HG02884 (cell line): ENCODE data around the gene GNG7.
"Not testable (repeated sequence)": the region's sequence is repeated elsewhere in the genome, so short reads cannot be mapped to it uniquely, and the experiment has no call there.

ENCODE experiments used
- ATAC-seq: cut with Tn5 transposase; IDR thresholded peaks from one replicate; pipeline ENCODE4 v1.9.1; 2021; ENCODE audit warnings: mild to moderate bottlenecking, moderate library complexity; ENCODE audit not compliant: unreplicated experiment

The GNG7 gene

DNA sequence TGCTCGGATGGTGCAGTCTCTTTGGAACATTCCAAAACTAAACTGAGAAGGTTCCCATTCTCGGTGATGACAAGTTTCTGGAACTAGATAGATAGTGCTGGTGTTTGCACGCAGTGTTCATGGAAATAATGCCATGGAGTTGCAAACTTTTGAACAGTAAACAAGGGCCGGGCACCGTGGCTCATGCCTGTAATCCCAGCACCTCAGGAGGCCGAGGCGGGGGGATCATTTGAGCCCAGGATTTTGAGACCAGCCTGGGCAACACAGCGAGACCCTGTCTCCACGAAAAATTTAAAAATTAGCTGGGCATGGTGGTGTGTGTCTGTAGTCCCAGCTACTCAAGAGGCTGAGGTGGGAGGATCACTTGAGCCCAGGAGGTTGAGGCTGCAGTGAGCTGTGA is 95.7 kb downstream of the GNG7 start:
- not testable (repeated sequence) for ATAC-seq

DNA sequence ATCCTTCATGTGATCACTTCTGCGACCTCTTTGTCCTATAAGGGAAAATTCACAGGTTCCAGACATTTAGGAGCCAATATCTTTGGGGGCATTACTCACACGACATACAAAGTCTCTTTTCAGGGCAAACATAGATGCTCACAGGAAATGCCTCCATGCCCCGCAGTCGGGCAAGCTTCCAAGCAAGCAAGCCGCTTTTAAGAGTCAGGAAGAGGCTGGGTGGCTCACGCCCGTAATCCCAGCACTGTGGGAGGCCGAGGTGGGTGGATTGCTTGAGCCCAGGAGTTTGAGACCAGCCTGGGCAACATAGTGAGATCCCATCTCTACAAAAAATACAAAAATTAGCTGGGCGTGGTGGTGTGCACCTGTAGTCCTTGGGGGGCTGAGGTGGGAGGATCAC is 96.6 kb downstream of the GNG7 start:
- not testable (repeated sequence) for ATAC-seq

DNA sequence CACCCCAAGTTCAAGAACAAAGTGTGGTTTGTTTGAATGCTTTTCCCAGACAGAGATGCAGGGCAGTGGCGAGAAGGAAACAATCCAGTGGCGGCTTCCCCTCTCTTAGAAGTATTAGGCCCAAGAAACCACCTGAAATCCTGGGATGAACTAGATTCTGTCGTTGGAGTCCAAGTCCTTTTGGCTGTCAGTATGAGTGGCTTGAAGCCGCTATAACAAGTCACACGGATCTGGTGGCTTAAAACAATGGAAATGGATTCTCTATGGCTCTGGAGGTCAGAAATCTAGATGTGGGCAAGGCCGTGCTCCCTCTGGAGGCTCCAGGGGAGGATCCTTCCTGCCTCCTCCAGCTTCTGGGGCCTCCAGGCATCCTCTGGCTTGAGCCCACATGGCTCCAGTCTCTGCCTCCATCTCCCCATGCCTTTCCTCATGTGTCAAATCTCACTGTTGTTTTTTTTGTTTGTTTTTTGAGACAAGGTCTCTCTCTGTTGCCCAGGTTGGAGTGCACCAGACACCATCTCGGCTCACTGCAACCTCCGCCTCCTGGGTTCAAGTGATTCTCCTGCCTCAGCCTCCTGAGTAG is 97.7 kb downstream of the GNG7 start:
- no peak for ATAC-seq

DNA sequence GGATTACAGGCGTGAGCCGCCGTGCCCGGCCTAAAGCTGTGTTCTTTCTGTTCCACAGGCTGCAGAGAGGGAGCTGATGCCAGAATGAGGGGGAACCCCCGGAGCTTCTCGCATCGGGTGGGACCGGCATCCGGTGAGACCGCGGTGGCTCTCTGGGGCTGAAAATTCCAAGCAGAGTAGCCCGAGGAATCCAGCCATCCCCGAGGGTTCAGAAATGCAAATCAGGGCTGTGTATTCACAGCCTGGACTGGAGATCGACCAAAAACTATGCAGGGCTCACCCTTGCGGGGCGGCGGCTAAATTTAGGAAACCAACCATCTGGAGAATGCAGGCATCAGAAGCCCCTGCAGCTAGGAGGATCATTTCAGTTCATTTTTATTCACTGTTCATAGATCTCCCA is 99.2 kb downstream of the GNG7 start:
- no peak for ATAC-seq

DNA sequence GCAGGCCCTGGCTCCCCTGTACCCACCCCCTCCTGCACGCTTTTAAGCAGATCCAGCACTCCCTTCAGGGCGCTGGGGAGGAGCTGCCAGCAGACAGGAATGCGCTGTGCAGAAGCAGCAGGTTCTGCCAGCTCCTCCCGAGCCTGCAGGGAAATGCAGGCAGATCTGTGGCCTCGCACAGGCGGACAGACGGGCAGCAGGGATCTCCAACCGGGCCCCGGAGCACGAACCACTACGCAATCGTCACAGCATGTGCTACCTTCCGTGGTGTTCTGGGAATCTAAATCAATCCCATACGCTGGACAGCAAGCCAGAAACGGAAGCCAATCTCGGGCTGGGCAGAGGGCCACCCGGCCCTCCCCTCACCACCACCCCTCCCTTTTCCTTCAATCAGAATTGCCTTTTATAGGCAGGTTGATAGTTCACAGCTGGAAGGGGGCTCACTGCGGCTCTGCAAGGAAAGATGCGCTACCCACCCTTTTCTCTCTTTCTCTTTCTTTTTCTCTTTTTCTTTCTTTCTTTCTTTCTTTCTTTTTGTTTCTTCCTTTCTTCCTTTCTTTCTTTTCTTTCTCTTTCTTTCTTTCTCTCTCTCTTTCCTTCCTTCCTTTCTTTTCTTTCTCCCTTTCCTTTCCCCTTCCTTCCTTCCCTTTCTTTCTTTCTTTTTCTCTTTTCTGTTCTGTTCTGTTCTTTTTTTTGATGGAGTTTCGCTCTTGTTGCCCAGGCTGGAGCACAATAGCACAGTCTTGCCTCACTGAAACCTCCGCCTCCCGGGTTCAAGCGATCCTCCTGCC is 99.9 kb downstream of the GNG7 start:
- no peak for ATAC-seq

DNA sequence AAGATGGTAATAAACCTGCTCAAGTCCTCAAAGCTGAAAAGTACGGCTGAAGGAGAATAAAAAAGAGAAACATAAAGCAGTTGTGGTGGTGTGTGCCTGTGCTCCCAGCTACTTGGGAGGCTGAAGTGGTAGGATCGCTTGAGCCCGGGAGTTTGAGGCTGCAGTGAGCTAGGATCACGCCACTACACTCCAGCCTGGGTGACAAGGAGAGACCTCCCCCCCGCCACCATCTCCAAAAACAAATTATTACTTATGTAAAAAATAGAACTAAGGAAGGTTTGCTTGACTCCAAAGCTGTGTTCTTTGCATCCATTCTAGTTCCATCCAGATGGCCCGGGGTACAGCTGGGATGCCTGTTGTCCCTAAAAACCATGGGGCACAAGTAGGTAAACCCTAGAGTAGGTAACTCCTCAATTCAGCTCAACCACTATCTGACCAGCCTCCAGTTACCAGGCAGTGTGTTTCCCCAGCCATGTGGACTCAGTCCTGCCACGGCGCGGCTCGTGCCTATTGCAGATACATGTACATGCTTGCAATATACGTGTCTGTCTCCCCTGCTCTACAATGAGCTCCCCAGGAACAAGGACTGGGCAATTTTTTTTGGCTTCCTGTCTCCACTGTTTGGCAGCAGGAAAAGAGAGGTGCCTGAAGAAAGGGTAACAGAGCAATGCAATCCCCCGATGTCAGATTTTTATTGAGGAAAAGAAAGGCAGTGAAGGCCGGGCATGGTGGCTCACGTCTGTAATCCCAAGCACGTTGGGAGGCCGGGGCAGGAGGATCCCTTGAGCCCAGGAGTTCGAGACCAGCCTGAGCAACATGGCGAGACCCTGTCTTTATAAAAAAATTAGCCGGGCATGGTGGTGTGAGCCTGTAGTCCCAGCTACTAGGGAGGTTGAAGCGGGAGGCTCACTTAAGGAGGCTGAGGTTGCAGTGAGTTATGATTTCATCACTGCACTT is 101.3 kb downstream of the GNG7 start:
- ATAC-seq: no peak

DNA sequence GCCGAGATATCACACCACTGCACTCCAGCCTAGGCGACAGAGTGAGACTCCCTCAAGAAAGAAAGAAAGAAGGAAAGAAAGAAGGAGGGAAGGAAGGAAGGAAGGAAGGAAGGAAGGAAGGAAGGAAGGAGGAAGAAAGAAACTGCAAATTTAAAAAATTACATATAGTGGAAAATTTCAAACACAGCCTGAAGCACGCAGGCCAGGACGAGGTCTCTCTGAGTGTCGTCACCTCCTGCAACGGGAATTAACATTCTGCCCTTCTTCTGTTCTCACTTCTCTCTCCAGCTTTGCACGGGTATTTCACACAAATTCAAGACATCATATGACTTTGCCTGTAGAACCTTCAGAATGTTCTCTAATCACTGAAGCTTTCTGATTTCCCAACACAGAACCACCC is 108.2 kb downstream of the GNG7 start:
- ATAC-seq: no peak

DNA sequence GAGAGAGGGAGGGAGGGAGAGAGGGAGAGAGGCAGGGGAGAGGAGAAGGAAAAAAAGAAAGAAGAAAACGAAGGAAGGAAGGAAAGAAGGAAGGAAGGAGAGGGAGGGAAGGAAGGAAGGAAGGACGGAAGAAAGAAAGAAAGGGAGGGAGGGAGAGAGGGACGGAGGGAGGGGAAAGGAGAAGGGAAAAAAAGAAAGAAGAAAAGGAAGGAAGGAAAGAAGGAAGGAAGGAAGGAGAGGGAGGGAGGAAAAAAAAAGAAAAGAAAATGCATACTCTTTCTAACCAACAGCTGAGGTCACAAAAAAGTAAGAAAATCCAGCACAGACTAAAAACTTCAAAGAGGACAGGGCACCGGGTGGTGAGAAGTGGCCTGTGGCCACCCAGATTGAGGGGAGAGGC is 109.7 kb downstream of the GNG7 start:
- no peak for ATAC-seq

DNA sequence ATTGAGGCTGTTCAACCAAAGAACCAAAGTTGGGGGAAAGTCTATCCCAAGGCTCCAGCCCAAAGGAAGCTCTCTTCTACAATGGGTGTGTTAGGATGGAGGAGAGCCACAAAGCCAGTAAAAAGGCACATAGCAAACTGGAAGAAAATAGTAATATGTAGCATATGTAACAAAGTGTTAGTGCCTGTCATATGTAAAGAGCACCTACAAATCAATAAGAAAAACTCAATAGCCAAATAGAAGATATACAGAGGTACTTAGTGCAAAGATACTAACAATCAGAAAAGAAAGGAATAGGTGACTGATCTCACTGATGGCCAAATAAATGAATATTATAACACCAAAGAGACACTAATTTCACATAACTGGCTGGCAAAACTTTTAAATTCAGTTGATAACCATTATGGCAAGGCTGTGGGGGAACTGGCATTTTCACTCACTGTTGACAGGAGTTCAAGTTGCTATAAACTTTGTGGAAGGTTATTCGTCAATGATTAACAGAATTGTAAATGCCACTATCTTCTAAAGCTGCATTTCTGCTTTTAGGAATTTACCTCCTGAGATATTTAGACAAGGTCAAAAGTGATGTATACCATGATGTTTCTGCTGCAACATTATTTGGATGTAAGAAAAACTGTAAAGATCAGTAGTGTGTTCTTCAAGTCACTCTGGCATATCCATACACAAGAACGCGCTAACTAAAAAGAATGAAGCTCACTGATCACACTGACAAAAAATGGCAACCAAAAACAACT is 110.8 kb downstream of the GNG7 start:
- no peak for ATAC-seq

DNA sequence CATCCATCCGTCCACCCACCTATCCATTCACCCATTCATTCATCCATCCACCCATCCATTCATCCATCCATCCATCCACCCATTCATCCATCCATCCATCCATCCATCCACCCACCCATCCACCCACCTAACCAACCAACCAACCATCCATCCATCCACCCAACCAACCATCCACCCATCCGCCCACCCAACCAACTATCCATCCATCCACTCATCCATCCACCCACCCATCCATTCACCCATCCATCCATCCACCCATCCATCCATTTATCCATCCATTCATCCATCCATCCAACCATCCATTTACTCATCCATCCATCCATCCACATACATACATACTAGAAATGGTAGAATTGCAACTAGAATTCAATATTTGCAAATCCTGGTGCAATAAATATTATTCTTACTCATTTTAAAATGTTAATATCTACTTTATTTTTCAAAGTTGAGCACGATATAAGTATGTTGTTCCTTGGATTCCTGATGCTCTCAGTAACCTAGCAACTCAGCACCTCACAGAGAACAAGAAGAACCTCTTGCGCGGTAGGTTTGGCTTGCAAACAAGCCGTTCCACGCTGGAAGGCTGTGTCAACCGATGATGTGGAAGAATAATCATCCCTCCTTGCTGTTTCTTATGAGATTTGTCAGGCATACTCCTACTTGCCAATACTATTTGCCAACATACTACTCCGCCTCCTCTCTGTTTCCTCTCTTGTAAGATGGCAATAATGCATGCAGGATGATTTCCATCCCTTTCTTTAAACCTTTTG is 111.7 kb downstream of the GNG7 start:
- no peak for ATAC-seq

DNA sequence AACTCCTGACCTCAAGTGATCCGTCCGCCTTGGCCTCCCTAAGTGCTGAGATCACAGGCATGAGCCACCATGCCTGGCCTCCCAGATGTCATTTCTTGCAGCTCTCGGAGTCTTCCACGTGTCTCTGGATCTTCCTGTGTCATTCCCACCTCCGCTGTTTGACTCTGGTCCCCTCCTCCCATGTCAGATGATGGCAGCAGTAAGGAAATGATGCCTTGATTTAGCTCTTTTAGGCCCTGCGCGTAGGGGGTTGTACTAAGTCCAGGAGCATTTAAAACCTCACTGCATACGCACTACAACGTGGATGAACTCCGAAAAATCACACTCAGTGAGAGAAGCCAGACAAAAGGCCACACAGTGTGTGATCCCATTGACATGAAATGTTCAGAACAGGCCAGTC is 113.1 kb downstream of the GNG7 start:
- ATAC-seq: no peak

DNA sequence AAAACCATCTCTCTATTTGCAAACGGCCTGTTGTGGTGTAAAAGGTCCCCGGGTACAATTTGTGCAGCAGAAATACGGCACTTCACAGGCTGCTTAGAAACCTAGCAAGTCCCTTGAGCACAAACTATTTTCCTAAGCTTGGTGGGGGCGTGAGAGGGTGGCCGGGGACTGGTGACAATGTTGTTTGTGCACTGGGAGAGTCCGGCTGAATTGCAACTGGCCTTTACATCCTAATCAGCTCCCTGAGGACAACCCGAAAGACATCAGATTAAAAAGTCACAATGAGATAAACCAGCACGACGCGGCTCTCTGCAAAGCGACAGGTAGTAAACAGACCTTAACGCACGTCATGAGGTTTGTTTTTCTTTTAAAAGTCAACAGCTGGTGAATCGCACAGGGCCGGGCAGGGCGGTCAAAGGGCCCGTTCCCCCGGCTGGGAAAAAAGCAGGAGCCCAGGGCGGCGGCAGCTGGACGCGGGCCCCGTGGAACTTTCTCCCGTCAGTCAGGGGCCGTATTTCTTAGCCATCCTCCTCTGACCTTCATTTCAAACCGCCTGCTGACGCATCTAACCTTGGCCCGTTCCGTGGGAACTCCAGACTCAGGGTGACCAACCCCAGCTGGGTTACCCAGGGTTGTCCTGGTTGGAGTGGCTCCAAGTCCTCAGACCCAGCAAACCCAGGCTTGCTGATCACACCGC is 114.3 kb downstream of the GNG7 start:
- no peak for ATAC-seq

DNA sequence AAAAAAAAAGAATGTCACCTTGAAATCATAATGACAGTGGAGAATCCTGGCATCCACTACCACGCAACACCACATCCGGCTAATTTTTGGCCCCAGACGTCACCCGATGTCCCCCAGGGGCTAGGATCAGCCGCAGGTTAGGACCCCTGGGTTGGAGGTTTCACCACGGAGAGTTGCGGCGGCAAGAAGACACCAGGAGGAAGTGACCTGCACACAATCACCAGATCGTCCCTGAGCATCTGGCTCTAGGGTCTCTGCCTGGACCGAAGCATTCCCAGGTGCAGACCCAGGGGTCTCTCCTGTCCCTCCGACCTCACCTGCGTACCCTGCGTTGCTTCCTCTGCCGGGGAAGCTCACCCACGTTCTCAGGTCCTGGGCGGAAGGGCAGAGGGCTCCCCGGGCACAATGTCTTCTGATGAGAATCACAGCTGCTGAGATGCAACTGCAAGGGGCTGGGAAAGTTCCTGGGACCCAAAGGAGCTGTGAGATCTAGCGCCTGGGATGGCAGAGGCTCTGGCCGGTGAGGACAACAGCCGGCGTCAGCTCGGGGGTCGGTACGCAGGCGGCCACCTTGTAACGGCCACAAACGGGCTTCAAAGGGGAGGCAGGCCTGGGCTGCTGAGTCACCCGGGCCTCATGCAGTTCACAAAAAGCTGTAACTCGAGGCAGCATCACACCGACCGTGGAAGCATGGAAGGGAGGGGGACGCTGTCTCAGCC is 115.3 kb downstream of the GNG7 start:
- no peak for ATAC-seq

DNA sequence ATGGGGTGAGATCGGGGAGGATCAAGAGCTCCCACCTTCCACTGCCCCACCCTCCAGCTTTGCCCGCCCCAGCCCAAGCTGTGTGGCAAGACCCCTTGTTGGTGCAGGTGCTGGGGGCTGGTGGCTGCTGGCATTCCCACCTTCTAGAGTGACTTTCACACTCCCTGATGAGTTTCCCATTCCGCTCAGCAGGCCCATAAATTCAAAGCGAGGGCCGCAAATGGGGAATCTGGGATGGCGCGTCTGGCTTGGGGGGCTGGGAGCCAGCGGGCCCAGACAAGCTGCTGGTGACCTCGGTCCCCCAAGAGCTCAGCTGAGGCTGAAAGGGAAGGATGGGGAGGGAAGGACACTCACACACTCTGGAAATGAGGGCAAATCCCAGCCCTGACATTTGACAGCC is 116.3 kb downstream of the GNG7 start:
- ATAC-seq: no peak

DNA sequence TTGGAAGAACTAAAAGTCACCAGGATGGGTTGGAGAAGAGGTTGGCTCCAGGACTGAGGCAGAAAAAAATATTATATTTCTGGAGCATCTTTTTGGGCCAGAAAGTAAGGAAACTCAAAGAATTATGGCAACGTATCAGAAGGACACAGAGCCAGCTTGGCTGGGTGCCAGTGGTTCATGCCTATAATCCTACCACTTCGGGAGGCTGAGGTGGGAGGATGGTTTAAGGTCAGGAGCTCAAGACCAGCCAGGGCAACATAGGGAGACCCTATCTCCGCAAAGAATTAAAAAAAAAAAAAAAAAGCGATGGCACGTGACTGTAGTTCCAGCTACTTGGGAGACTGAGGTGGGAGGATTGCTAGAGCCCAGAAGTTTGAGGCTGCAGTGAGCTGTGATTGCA is 118.5 kb downstream of the GNG7 start:
- ATAC-seq: no peak

DNA sequence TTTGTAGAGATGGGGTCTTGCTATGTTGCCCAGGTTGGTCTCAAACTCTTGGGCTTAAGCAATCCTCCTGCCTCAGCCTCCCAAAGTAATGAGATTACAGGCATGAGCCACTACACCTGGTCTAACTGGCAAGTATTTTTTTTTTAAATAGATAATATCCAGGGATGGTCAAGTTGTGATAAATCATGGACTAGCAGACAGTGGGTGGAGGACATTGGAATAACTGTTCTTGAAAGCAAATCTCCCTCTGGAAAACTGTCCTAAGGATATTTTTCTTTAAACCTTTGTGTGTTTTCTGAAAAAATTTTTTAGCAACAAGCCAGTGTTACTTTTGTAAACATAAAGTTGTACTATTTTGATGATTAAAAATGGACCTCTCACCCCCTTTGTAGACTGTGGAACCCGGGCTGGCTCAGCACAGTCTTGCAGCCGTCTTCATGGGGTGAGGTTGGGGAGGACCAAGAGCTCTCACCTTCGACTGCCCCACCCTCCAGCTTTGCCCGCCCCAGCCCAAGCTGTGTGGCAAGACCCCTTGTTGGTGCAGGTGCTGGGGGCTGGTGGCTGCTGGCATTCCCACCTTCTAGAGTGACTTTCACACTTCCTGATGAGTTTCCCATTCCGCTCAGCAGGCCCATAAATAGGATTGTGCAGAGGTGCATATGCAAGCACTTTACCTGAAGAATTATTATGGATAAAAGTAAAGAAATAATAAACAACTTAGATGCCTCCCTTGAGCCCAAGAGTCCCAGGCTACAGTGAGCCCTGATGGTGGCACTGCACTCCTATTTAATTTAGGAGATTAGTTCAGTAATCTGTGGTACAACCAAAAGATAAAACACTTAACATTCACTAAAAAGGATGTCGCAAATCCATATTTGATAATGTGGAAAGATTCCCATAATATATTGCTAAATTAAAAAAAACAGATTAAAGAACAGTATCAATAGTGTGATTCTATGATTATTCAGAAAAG is 119.2 kb downstream of the GNG7 start:
- no peak for ATAC-seq

DNA sequence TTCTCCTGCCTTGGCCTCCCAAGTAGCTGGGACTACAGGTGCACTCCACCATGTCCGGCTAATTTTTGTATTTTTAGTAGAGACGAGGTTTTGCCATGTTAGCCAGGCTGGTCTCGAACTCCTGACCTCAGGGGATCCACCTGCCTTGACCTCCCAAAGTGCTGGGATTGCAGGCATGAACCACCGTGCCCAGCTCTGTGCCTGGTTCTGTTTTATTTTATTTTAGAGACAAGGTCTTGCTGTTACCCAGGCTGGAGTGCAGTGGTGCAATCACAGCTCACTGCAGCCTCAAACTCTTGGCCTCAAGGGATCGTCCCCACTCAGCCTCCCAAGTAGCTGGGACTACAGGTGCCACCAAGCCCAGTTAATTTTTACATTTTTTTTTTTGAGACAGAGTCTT is 122.1 kb downstream of the GNG7 start:
- ATAC-seq: not testable (repeated sequence)
